Tongue (tissue), 2 donors: ENCODE results near the gene CDC45. TPM values are rescaled to one million over a fixed set of nuclear protein-coding genes. Genes with fewer than 3 reads are reported as not detected.

Source experiments
- DNase-seq: peaks from one replicate; pipeline ENCODE4 v3.0.0-alpha.2; 2015
- total RNA-seq: library from RNA; depleted of rRNA; stranded (reverse); fragments of >200 nt; gene quantifications from one replicate; pipeline ENCODE4 v1.2.3, GENCODE V29; 2014

Gene CDC45
- total RNA-seq, 1 donor from 2014 or later, result 6.3 TPM

DNA sequence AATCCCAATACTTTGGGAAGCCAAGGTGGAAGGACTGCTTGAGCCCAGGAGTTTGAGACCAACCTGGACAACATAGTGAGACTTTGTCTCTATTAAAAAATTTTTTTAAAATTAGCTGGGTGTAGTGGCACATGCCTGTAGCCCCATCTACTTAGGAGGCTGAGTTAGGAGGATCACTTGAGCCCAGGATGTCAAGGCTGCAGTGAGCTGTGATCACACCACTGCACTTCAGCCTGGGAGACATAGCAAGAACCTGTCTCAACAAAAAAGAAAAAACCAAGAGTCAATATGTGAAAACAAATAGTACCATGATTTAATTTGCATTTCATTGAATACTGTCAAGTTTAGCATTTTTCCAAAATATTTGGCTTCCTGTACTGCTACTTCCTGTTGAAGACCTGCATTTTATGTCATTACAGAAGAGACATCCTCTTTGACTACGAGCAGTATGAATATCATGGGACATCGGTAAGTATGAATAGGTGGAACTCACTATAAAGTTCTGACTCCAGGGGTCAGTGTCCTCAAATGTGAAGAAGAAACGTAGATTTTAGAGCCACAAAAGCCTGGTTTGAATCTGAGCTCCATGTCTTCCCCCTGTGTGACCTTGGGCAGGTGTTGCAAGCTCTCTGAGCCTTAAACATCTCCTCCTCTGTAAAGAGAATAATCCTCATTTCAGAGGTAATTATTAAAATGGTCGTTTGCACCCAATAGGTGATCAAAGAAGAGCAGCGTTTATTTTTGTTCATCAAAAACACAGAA, 16.0 kb downstream of the CDC45 start:
- peak; percentile 35 for DNase-seq

DNA sequence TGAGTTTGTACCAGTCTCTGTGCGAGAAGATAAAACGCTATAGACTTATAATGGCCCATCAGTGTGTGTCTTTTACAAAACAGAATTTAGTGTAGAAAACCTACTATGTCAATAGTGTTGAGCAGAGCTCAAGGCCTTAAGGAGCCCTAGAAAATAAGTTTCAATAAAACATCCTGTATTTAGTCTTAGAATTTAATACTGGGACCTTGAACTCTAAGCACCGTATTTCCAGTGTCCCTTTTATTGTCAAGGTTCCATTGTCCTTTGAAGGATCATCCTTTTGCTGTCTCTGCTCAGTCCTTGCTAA, 16.6 kb downstream of the CDC45 start:
- no peak for DNase-seq

DNA sequence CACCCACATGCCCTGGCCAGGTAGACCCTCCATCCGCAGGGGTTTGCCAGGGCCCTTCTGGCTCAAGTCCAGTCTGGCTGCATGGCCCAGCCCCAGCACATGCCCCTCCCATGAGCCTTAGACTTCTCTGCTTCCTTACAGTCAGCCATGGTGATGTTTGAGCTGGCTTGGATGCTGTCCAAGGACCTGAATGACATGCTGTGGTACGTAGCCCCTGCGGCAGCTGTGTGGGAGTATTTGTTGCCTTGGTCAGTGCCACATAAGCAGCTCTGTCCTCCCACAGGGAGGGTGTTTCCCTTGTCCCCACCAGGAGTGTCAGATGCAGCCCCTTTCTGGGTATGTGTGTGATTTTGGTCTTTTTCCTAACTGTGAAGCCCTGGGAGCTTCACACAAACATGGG, 17.5 kb downstream of the CDC45 start:
- peak; percentile 83 for DNase-seq

DNA sequence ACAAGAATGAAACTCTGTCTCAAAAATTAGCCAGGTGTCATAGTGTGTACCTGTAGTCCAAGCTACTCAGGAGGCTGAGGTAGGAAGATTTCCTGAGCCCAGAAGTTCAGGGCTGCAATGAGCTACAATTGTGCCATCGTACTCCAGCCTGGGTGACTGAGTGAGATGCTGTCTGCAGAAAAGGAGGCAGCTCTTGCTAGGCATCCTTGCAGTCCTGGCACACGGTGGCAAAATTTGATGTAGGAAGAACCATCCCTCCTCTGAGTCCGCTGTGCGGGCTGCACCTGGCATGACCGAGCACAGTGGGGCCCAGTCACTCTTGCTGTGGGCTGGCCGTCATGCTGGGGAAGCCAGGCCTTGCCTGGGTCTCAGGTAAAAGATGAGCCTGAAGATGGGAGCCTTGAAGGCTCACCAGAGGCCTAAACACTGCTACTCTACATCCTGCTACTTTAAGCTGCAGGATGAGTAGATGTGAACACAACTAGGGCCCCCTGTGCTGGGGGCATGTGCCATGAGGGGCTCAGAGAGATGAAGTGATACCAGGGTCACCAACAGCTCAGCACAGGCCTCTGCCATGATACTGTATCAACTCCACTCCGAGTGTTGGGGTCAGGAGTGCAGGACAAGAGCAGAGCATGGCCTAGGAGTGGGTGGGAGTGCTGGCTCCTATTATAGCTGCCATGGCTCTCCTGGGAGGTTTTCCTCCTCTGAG, 18.6 kb downstream of the CDC45 start:
- no peak for DNase-seq

DNA sequence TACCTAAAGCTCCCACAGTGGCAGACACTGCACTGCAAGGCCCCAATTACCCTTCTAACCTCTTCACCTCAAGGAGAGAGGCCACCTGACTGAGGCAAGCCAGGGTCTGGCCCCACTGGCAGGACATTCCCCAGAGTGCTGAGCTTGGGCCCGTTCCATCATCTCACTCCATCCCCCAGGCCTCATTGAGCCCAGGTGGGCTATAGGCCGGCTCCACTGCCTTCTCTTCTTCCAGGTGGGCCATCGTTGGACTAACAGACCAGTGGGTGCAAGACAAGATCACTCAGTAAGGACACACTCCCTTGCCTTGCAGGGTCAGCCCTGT, 19.1 kb downstream of the CDC45 start:
- DNase-seq, result no peak

DNA sequence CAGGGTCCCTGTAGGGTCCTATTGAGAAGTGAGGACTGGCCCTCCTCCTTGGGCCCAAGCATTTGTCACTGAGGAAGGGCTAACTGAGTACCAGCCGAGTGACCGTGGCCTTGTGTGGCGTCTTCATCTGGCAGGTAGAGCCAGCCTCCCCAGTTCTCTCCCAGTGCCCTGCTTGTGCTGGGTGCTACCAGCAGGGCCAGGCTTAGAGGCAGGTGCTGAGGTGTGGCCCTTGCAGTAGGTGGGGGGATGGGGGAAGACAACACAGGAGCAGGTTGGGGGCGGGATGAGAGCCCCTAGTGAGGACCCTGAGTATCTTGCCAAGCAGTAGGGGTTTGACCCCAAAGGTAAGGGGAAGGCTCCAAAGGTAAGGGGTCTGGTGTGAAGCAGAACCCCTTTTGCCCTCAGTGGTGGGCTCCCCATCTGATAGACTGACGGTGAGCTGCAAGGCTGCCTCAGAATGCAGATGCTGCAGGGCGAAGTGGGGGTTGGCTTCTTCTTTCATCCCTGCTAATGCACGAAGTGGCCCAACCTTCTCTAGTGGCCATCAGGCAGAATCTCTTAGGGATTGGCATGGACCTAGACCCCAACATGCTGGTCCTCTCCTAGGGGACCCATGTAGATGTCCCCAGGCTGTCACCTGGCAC, 19.6 kb downstream of the CDC45 start:
- DNase-seq, result no peak

DNA sequence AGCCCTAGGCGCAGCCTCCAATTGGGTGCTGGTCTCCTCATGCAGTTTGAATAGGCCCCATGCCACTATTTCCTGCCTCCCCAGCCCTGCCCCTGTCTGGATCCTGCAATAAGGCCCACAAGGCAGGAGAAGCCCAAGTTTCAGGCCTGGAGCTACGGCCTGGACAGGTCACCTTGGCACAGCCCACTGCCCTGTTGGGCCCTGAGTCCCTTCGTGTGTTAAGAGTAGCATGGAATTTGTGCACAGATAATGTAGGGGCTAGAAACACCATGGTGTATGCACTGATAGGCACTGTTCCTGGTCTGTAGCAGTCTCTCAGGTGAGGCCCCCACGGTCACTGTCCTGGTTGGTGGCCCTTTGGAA, 20.1 kb downstream of the CDC45 start:
- no peak for DNase-seq

DNA sequence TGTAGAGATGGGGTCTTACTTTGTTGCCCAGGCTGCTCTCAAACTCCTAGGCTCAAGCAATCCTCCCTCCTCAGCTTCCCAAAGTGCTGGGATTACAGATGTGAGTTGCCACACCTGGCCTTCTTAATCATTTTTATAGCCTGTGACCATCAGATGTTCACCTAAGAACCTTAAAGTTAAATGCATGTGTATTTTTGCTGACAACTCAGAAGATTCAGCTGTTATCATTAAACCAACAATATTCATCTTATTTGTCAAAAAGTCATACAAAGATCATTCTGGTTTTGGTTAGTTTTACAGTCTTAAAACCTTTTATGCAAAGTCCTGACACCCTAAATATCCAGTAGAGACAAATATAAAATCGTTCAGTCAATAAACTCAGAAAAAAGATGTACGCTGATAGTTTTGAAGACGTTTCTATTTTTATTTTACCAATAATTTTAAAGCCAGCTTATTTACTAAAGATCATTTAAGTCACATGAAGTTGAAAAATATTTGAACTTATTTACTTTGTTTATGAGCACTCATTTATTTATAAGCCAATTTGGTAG, 22.3 kb downstream of the CDC45 start:
- DNase-seq, result no peak

DNA sequence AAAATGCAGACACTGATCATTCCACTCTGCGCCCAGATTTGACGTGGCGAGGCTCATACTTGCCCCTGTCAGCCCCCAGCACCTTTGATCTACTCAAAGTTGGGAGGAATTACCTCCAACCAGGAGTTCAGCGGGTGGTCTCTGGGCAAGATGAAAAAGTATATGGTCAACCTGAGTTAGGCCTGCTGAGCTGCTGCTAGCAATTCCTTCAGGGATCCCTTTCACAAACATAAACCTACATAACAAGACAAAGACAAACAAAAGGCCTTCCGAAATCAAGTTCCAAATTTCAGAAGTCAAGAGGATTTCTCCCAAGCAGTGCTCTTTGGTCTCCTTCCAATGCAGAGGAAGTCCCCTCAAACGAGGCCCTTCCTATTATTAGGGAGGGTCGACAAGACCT, 23.6 kb downstream of the CDC45 start:
- no peak for DNase-seq

DNA sequence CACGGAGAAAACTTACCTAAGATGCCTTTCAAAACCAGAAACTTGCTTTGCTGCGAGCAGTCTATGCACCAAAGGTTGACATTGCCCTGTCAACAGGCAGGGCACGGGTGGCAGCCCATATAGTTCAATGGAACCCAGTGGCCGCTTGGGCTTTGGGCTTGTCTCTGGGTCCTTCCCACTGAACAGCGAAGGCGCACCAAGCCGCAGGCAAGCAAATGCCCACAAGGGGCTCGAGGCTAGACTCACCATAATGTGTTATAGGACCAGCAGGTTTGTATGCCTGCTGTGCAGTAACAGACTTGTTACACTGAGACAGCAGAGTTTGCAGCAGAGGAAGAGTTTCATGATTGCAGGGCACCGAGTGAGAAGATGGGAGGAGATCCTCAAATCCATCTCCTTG, 24.1 kb downstream of the CDC45 start:
- no peak for DNase-seq

DNA sequence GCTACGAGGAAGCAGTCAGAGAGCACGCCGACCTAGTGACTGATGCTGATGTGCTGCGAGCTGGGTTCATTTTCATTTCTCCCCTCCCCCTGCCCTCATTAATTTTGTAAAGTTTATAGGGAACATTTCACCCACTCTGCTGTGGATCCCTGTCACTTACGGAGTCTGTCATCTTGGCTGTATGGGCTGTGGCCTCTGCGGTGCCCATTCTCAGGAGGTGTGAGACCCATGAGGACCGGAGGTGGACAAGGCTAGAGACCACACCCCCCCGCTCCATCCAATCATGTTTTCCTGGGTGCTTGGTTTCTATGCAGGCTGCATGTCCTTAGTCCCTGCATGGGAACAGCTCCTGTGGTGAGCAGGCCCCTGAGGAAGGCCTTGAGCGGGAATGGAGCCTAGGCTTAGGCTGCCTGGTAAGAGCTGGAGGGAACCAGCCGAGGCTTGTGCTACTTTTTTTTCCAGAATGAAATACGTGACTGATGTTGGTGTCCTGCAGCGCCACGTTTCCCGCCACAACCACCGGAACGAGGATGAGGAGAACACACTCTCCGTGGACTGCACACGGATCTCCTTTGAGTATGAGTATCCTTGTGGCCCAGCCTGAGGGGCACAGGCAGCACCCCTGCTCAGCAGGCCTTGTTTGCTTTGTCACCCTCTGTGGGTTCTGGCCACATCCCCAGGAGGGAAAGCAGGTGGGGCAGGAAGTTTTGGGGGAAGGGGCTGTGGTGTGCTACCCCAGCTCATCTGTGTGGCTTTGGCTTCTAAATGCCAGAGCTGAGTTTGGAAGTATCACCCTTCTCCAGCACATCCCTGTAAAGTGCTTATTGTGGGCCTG, 25.4 kb downstream of the CDC45 start:
- no peak for DNase-seq

DNA sequence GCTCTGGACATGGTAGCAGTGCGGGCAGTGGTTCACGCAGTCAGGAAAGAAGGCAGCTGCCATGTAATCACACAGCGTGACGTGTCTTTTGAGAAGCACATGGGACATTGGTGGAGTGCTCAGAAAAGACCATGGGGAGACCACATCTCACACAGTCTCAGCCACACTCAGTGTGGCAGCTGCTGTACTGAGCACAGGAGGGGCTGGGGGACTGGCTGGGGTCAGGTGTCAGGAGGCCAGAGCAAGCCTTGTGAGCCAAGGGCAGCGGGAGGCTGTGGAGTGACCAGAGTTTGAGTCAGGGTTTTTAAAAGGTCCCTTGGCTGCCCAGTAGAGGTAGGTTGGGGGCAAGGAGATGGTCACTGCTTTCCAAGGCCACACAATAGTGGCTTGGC, 26.0 kb downstream of the CDC45 start:
- no peak for DNase-seq

DNA sequence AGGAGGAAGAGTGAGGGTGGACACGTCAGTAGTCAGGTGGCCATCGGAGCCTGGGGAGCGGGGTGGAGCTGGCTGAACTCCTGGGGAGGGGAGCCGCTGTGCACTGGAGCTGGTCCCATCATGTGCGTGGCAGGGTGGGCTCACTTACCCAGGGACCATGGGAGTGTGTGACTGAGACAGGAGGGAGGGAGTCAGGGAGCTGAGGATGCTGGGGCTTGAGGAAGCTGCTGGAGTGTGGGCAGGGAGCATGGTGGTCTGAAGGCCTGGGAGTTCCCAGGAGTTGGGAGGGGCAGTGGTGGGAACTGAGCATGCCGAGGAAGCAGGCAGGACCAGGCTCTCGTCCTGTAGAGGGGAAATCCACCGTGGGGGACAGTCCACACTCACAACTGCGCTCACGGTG, 26.5 kb downstream of the CDC45 start:
- no peak for DNase-seq

DNA sequence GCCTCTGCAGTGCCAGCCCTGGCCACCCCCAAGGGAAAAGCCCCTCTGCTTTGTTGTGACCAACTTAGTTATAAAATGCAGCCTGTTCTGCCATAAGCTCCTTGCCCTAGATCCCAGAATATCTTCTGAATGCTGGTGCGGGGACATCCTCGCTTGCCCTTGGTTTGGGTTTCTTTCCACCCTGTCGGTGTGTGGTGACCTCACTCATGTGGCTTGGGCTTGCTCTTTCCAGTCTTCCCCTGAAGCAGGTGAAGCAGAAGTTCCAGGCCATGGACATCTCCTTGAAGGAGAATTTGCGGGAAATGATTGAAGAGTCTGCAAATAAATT, 27.8 kb downstream of the CDC45 start:
- DNase-seq, result no peak

DNA sequence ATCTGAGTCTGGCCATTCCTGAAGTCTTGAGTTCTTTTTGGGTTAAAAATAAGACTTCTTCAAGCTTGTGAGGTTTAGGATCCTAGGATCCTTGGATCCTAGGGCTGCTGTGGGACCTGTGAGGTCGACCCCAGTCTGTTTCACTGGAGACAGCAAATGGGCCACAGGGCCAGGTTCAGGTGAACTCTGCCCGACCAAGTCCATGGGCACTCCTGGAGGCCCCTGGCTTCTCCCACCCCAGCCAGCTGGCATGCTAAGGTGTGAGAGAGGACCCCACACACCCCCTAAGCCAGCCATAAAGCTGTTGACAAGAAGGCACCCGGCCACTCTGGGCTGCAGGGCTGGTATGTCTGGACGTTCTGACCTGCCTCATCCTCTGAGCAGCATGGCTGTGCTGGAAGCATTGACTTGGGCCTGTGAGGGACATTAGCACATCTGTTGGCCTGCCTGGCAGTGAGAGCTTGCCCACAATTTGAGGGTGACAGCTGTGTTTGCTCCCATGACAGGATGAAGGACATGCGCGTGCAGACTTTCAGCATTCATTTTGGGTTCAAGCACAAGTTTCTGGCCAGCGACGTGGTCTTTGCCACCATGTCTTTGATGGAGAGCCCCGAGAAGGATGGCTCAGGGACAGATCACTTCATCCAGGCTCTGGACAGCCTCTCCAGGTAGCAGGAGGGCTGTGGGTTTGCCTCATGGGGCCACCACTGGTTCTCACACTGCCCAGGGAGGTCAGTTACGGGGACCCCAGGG, 28.5 kb downstream of the CDC45 start:
- no peak for DNase-seq

DNA sequence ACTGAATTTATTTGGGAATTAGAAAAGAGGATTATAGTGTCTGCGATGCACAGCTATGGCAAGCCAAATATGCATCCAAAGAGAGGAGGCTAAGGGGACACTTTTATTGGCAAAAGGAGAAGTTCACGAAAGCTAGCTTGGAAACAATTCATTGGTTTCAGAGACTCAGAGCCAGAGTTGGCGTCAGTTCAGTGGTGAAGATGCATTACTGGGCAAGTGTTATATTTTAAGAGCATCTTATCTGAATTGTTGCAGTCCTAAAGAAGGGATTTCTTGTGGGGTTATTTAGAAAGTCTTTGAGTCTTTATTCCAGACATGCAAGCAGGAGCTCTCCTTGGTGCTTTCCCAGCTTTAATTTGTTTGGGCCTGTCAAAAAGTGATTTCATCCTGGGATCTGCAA, 29.5 kb downstream of the CDC45 start:
- DNase-seq, result no peak

DNA sequence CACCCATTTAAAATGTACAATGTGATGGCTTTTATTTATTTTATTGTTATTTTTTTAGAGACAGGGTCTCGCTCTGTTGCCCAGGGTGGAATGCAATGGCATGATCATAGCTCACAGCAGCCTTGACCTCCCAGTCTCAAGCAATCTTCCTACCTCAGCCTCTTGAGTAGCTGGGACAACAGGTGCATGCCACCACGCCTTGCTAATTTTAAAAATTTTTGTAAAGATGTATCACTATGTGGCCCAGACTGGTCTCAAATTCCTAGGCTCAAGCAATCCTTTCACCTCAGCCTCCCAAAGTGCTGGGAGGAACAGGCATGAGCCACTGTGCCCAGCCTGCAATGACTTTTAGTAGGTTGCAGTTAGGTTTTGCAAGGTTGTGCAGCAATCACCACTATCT, 30.2 kb downstream of the CDC45 start:
- DNase-seq, result no peak

DNA sequence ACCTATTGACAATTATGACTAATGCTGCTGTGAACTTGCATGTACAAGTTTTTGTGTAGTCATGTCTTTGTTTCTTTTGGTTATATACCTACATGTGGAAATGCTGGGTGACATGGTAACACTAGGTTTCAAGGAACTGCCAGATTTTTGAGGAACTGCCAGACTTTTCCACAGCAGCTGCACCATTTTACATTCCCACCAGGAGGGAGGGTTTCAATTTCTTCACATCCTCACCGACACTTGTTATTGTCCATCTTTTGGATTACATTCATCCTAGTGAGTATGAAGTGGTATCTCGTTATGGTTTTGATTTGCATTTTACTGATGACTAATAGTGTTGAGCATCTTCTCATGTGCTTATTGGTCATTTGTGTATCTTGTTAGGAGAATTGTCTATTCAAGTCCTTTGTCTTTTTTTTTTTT, 31.2 kb downstream of the CDC45 start:
- DNase-seq, result peak; percentile 32

DNA sequence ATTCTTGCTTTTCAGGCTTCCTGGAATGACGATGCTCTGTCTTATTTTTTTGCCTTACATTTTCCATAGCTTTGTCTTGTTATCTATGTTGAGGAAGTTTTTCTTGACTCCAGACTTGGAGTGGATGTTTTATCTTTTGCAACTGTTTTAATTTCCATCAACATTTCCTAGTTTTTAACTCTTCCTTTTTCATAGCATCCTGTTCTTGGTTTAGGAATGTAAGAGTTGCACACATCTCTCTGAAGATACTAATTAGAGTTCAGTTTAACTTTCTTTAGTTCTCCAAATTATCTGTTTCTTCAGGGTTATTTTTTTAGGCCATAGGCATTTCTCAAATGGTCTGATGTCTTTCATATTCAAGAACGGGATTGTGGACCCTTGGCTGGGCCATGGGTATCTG, 34.1 kb downstream of the CDC45 start:
- DNase-seq, result no peak

DNA sequence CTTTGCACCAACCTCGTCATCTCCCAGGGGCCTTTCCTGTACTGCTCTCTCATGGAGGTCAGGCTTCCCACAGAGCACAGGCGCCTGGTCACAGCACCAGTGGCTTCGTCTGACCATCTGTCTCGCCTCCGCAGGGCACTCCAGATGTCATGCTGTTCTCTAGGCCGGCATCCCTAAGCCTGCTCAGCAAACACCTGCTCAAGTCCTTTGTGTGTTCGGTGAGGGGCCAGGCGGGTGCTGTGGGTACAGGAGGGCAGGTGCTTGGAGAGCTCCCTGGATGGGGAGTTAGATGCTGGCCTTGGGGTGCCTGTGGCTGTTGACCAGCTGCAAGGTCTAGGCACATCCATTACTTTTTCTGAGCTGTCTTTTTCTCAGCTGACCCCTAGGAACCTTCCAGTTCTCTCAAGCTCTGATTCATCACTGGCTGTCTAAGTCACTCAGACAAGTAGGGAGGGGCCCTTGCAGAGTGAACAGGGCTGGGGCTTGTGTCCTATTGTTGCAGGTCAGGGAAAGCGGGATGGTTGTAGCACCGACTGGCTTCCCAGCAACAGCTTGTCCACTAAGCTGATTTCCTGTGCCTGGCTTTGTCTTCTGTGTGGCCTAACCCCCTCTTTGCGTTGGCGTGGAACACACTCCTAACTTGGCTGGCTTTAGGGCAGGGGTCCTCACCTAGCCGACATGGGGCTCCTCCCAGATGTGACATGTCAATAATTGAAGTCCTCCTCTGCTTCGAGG, 35.3 kb downstream of the CDC45 start:
- peak; percentile 53 for DNase-seq

DNA sequence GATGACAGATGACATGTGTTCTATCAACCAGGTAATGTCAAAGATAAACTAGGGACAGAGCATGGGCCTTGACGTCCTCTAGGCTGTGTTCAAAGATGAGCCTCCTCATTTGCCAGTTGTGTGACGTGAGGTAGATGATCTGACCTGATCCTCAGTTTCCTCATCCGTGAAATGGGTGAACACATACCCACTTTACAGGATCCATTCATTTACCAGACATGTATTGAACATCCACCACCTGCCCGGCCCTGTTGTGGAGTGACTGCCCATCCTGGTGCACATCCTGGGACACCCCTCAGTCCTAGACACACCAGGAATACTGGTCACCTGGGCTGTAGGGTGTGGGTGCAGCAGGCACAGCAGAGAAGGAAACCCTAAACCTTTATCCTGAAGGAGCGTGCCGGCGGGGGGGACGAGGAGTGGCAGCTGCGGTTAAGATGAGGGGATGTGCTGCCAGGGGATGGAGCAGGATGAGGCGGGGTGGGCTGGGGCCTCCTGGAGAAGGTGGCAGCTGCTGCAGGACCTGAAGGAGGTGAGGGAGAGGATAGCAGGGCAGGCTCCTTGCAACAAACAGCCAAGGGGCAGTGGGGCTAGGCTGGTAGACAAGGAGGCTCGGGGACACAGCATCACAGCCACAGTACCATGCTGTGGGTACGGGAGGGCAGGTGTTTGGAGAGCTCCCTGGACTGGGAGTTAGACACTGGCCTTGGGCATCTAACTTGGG, 36.1 kb downstream of the CDC45 start:
- DNase-seq, result no peak
